HG02973 (cell line): ENCODE results near the gene STAU1.
"Not testable (repeated sequence)": the region's sequence is repeated elsewhere in the genome, so short reads cannot be mapped to it uniquely, and the experiment has no call there.

Experiments
- ATAC-seq: cut with Tn5 transposase; IDR thresholded peaks from one replicate; pipeline ENCODE4 v1.9.1; 2021; ENCODE audit warnings: moderate library complexity; ENCODE audit not compliant: unreplicated experiment

The STAU1 gene

DNA sequence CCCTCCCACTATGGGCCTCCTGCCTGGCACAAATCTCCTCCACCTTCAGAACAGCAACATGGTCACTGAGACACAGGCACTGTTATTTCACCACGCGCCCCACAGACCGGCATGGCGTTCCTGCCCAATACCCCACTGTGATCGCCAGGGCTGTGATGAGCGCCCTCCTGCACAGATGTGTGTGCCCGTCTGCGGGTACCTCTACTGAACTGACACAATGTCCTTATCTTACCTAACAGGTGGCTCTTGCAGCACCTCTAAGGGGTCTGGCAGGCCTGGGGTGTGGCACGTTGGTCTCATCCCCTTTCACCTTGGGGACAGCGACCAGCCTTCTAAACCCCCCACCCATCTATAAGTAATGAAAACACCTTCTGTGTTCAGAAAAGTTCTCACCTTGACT lies 64.2 kb downstream of the STAU1 start:
- no peak for ATAC-seq

DNA sequence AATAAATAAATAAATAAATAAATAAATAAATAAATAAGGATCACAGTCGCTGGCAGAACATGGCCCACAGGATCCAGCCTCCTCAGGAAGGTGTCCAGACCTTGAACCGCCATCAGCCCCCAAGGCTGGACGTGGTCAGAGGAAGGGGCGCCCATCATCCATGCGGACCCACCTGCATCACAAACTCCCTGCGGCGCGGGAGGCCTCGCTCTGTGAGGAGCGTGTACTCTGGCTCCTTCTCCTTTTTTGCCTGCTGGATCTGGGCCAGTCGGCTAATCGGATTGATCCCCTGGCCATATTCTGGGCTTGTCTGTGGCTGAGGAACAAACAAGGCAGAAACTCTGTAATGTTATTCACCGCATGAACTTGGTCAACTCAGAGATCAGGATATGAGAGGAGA lies 65.2 kb downstream of the STAU1 start:
- no peak for ATAC-seq

DNA sequence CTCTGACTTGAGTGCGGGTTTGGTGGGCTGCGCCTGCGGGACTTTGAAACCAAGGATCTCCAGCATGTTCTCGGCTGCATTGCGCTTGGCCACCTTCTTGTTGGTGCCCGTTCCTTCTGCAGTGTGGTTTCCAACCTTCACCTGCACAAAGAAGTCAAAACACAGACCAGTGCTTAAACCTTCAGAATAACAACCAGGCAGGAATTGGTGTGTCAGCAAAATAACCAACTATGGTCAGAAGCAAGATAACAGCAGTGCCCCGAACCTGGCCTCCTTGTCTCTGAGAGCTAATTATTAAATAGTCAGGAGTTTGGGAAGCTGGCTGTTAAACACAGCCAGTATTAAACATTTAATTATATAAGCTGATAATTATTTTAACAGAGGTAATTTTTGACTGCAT lies 68.1 kb downstream of the STAU1 start:
- ATAC-seq: no peak

DNA sequence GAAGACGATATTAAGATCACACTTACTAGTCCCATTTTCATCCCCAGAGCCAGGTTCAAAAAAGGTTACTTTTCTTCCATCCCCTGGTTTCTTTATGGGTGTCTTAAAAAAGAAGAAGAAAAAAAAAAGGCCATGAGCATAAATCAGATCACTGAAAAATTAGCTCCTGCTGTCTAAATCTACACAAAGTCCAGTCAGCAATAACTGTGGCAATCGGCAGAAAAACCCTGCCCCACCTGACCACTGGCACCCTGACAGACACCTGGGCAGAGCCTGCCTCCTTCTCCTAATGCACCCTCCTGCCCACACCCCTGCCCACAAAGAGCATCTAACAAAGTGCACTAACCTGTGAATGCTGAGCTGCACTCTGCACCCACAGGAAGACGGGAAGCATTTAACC lies 69.8 kb downstream of the STAU1 start:
- no peak for ATAC-seq

DNA sequence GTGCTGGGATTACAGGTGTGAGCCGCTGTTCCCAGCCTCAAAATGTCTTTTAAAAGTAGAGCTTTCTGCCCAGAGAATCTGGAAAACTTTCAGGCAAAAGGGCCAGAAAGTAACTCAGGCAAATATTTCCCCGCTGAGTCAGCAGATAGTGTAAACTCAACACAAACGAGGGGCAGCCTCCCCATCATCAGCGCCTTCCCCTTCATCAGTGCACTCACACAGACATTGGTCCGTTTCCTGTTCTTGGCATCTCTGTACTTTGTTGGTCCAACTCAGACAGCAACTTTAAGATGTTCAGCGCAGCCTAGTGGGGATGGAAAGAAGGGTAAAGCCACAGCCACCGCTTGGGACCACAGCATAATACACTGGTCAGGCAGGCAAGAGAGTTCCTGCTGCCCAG lies 72.6 kb downstream of the STAU1 start:
- no peak for ATAC-seq

DNA sequence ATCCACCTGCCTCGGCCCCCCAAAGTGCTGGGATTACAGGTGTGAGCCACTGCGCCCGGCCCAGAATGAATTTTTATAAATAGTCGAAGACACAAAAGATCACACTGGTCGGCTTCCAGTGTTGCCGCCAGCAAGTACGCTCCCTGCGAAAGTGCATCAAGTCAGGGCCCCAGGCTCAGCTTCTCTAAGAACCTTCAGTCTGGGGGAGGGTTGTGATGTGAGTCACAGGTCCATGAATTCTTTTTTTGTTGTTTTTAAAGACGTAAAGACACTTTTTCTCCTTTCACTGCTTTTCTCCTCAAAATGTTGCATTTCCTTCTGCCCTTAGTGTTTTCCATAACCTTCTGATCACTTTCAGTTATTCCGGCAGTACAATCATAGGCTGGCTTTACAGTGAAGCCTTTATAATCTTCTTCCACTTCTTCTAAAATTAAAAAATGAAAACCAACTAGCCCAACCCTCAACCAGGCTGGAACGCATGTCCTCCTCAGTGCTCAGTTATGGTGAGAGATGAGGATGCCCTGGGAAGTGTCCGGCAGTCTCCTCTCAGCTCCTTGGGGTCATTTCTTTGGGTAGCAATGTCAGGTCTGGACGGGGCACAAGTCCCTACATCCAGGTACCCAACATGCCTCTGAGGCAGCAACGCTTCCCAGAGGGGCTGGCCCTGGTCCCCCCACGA lies 75.4 kb downstream of the STAU1 start:
- ATAC-seq: no peak

DNA sequence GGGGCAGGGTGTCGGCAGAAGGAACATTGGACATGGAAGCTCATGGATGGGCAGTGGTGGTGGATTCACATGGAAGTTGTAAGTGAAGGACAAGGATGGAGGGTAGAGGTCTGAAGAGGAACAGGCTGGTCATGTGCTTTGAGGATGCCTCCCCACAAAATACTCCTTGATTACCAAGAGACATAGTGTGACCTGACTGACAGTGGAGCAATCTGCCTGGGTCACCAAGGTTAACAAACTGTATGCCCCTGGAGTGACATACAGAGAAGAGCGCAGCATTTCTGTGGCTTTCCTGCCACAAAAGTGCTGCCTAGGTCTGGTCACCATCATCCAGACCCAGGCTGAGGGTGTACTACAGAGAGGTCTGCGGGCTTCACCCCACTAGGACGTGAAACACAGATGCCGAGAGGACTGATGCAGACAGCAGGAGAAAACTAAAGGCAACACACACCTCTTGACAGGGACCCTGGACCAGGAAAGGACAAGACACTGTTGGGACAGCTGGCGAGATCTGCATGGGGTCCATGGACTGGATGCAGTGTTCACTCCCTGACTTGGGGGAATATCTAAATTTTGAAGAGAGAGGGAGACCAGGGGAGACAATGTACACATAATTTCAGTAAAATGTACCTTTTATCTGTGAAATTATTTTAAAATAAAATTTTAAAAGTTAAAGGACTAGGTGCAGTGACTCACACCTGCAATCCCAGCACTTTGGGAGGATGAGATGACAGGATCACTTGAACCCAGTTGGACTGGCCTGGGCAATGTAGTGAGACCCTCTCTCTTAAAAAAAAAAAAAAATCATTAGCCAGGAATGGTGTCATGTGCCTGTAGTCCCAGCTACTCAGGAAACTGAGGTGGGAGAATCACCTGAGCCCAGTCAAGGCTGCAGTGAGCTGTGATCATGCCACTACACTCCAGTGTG lies 77.1 kb downstream of the STAU1 start:
- no peak for ATAC-seq

DNA sequence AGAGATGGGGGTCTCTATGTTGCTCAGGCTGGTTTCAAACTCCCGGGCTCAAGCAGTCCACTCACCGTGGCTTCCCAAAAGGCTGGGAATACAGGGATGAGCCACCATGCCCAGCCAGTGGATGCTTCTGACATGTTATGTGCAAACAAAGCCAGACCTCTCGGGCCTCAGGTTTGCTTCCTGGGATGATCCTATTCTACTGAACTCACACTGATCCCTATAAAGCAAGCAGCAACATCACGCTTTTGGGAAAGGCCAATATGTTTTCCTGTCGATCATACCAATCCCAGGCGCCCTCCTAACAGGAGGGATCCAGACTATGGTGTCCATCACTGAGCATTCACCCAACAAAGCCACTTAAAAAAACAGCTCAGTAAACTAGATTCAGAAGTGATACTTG lies 81.8 kb downstream of the STAU1 start:
- ATAC-seq: no peak

DNA sequence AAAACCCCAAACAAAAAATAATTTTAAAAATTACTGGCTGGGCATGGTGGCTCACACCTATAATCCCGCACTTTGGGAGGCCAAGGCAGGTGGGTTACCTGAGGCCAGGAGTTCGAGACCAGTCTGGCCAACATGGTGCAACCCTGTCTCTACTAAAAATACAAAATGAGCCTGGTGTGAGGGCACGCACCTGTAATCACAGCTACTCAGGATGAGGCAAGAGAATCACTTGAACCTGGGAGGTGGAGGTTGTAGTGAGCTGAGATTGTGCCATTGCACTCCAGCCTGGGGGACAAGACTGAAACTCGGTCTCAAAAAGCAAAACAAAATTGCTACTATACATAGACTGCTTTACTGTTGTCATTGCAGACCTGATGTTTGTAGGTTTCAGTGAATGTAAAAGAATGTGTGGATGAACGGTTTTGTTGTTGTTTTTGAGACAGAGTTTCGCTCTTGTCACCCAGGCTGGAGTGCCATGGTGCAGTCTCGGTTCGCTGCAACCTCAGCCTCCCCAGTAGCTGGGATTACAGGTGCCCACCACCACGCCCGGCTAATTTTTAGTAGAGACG lies 83.1 kb downstream of the STAU1 start:
- ATAC-seq: not testable (repeated sequence)

DNA sequence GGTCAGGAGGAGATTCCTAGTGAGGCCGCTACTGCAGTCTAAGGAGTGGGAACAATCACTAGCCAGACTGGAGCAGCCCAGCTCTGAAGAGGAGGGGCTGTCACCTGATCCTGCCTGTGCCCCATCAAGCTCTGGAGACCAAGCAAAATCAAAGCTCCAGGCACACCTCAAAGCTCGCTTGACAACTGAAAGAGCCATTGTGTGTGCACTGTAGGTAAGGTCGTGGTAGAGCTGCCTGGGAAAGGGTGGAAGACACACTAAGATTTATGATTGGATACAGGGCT lies 83.8 kb downstream of the STAU1 start:
- ATAC-seq: no peak

DNA sequence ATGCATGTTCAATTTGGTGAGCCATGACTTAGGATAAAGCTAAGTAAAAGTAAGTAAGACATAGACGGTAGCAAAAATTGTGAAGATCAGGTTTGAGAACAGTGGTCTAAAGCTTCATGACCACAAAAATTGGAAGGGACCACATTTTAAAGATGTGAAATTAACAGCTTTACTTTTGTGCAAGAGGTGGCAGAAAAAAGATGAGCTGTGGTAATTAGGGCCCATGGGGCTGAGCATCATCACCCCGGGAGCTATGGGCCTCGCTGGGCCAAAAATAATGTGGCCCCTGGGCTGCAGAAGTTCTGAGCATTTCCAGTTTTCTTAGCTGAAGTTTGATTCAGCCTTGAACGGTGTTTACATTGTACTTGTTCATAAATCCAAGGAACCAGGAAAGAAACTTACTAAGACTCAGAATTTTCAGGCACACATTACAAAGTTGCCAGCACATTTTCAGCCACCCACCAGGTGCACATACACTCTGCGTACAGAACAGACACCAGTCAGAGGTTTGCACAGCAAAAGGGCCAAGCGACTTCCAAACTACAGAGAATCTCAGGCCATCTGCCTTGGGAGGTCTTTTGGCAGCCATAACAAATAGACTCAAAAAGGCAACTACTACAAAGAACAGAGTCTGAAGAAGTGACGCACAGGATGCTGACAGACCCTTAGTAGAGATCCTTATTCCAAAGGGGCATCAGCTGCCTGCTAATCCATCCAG lies 84.3 kb downstream of the STAU1 start:
- ATAC-seq: no peak

DNA sequence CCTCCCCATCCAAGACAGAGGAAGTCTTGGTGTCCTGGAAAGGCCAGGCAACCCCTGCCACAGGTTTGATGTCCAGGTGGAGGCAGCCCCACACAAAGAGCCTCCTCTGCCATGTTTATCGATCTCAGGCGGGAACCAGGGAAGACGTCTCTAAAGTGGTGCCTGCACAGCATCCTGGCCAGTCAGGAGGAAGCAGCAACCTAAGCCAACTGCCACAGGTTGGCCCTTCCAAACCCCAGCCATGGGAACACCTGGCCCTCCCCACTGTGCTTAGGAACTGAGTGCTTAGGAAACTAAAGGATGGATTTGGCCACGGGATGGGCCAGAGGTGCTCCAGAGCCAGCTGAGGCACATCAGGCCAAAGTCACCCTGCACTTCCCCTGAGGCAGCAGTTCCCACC lies 85.1 kb downstream of the STAU1 start:
- ATAC-seq: no peak

DNA sequence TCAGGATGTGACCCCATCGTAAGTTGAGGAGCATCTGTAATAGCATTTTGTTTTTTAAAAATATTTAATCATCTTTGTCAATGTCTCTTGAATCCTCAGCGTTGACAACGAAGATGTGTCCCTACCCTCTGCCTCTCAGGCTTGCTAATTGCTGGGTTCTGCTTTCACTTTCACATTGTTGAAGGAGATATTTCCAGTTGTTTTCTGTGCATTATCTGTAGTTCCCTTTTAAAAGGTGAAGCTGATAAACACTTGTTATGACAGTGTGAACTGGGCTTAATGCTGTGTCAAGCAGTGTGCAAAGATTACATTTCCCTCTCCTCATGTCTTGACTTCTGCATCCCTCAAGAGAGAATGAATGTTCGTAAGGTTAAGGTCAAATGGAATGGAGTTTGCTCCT lies 87.2 kb downstream of the STAU1 start:
- no peak for ATAC-seq

DNA sequence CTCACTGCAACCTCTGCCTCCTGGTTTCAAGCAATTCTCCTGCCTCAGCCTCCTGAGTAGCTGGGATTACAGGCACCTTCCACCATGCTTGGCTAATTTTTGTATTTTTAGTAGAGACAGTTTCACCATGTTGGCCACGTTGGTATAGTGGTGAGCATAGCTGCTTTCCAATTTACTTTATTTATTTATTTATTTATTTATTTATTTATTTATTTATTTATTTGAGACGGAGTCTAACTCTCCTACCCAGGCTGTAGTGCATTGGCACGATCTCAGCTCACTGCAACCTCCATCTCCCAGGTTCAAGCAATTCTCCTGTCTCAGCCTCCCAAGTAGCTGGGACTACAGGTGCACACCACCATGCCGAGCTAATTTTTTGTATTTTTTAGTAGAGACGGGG lies 87.8 kb downstream of the STAU1 start:
- not testable (repeated sequence) for ATAC-seq

DNA sequence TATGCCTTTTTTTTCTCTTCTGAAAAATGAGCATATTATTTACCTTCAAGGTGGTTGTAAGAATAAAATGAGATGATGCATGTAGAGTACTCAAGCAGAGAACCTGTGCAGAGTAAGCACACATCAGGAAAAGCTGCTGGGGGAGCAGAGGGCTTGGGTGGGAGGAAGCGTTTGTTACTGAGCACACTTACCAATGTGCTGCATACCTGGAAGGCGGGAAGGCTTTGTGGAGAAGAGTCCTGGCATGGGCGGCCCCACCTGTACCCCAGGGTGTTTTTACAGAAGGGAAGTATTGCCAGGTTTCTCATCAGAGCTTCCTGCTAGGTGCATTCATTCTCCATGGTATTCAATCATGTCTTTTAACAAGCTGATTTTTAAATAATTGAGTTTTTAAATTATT lies 89.1 kb downstream of the STAU1 start:
- no peak for ATAC-seq

DNA sequence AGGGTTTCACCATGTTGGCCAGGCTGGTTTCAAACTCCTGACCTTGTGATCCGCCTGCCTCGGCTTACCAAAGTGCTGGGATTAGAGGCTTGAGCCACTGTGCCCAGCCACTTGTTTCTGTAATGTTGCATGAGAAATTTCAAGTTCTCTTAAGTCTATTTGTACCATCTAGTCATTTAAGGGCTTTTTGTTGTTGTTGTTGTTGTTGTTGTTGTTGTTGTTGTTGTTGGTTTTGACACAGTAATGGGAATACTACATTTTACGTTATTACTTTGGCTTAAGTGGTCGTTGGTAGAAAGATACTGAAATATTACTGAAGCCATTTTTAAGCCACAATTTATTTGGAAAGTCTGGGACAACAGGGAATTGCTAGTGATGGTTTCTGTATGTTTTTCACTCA lies 90.0 kb downstream of the STAU1 start:
- no peak for ATAC-seq

DNA sequence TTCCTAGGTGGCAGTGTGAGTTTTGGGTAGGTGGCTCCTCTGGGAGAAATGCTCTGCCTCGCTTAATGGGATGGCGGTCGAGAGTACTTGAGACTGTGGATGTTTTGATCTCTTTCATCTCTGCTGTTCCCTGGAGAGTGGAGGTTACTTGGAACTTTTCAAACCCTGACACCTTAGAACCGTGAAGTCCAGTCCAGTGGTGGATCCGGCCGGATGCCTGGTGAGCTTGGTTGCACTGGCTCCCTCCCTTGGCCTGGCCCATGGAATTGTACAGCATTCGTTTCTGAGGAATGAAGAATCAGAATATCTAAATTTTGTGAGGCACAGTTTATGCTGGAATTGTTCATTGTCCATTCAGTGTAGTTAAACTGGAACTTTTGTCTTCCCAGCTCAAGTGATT lies 91.0 kb downstream of the STAU1 start:
- ATAC-seq: no peak

DNA sequence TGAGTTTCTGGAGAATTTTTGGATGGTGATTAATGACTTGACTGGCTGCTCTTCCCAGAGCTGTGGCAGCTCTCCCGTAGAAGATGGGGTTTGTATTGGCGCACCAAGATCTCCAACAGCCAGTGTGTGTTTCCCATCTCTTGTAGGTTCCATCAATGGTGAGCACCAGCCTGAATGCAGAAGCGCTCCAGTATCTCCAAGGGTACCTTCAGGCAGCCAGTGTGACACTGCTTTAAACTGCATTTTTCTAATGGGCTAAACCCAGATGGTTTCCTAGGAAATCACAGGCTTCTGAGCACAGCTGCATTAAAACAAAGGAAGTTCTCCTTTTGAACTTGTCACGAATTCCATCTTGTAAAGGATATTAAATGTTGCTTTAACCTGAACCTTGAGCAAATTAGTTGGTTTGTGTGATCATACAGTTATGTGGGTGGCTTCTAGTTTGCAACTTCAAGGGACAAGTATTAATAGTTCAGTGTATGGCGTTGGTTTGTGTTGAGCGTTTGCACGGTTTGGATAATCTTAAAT lies 91.9 kb downstream of the STAU1 start:
- ATAC-seq: no peak

DNA sequence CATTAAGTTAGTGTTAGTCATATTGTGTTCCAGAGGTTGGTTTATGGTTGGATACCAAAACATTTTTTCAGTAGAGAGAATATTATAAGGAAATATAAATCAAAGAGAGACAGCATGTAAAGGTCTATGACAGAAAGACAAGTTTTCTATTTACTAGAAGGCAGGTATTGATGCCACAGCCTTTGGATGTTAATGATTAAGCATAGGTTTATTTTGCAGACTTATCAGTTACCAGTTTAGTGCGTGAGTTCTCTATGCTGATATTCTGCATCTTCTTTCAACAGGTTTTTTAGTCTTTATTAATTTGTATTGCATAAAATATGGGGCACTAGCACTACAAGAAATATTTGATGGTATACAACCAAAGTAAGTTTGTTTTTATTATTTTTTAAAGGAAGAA lies 96.4 kb downstream of the STAU1 start:
- no peak for ATAC-seq

DNA sequence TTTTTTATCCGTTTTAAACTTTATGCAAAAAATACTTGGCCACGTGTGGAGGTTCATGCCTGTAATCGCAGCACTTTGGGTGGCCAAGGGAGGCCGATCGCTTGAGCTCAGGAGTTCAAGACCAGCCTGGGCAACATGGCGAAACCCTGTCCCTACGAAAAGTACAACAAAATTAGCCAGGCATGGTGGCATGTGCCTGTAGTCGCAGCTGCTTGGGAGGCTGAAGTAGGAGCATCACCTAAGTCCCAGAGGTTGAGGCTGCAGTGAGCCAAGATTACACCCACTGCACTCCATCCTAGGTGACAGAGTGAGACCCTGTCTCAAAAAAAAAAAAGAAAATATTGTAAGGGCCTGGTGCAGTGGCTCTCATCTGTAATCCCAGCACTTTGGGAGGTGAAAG lies 97.0 kb downstream of the STAU1 start:
- no peak for ATAC-seq

DNA sequence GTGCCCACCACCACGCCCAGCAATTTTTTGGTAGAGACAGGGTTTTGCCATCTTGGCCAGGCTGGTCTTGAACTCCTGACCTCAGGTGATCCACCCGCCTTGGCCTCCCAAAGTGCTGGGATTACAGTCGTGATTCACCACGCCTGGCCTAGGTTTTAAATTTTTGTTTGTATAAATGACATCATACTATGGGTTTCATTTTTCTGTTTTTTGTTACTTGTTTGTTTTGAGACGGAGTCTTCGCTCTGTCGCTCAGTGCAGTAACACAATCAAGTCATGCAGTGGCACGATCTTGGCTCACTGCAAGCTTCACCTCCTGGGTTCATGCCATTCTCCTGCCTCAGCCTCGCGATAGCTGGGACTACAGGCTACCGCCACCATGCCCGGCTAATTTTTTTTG lies 105.8 kb downstream of the STAU1 start:
- not testable (repeated sequence) for ATAC-seq
